NCI-H2196 treated with DMSO at 0.1 percent for 48 hours (cell line): ENCODE results near the gene DAAM1.
A peak's percentile ranks its signal among the peaks of the same experiment; 100 is the strongest.

Source experiments
- DNase-seq: peaks from one replicate; lab custom pipeline; 2025; ENCODE audit not compliant: unreplicated experiment; lab: John Stamatoyannopoulos, UW

DAAM1 gene

GRCh38 chr14:59337141-59337611 lies 148.7 kb downstream of the DAAM1 start:
- DNase-seq: no peak

- no peak for DNase-seq
These were observed 150.3 kb downstream of the DAAM1 start for GRCh38 chr14:59338761-59339160.

GRCh38 chr14:59339524-59340330 lies 151.3 kb downstream of the DAAM1 start:
- DNase-seq: no peak

GRCh38 chr14:59341858-59342477 lies 153.5 kb downstream of the DAAM1 start:
- DNase-seq: no peak

- no peak for DNase-seq
These were observed 154.3 kb downstream of the DAAM1 start for GRCh38 chr14:59342516-59343484.

- DNase-seq: no peak
These were observed 155.1 kb downstream of the DAAM1 start for GRCh38 chr14:59343585-59343984.

GRCh38 chr14:59344016-59344415 lies 155.5 kb downstream of the DAAM1 start:
- DNase-seq: no peak

- DNase-seq: no peak
These were observed 156.4 kb downstream of the DAAM1 start for GRCh38 chr14:59344691-59345455.

GRCh38 chr14:59346329-59346728 lies 157.9 kb downstream of the DAAM1 start:
- DNase-seq: no peak

GRCh38 chr14:59346796-59347510 lies 158.5 kb downstream of the DAAM1 start:
- DNase-seq: no peak

- no peak for DNase-seq
These were observed 159.0 kb downstream of the DAAM1 start for GRCh38 chr14:59347511-59347900.

GRCh38 chr14:59347915-59348314 lies 159.4 kb downstream of the DAAM1 start:
- DNase-seq: no peak

- DNase-seq: no peak
These were observed 160.8 kb downstream of the DAAM1 start for GRCh38 chr14:59349258-59349701.

- no peak for DNase-seq
These were observed 164.5 kb downstream of the DAAM1 start for GRCh38 chr14:59352961-59353360.

- DNase-seq: no peak
These were observed 166.2 kb downstream of the DAAM1 start for GRCh38 chr14:59354666-59355065.

- DNase-seq: no peak
These were observed 166.6 kb downstream of the DAAM1 start for GRCh38 chr14:59355091-59355490.

GRCh38 chr14:59356312-59356711 lies 167.8 kb downstream of the DAAM1 start:
- peak; percentile 43 for DNase-seq

GRCh38 chr14:59356767-59357166 lies 168.3 kb downstream of the DAAM1 start:
- no peak for DNase-seq

- peak; percentile 22 for DNase-seq
These were observed 169.6 kb downstream of the DAAM1 start for GRCh38 chr14:59358102-59358501.

- DNase-seq: no peak
These were observed 170.3 kb downstream of the DAAM1 start for GRCh38 chr14:59358784-59359183.
